Stimulated activated CD8-positive, alpha-beta memory T cell treated with anti-CD3 and anti-CD28 coated beads, Interleukin-15, amount 100 ng/mL, for 1 hour (primary cell): Measurements from ENCODE around the gene ZRANB1.

Source experiments
- DNase-seq: peaks from one replicate; pipeline ENCODE4 v3.0.0-alpha.2; 2020; ENCODE audit warnings: low read depth

Gene ZRANB1

GRCh38 chr10:124994573-124995473 lies 52.9 kb downstream of the ZRANB1 start:
- no peak for DNase-seq

- no peak for DNase-seq
Observed at GRCh38 chr10:124995605-124996004, 53.7 kb downstream of the ZRANB1 start.

GRCh38 chr10:124996127-124996853 lies 54.4 kb downstream of the ZRANB1 start:
- no peak for DNase-seq

- DNase-seq: no peak
Observed at GRCh38 chr10:124996854-124997215, 54.9 kb downstream of the ZRANB1 start.

- DNase-seq: no peak
Observed at GRCh38 chr10:124997306-124997705, 55.4 kb downstream of the ZRANB1 start.

GRCh38 chr10:124997771-124998623 lies 56.1 kb downstream of the ZRANB1 start:
- DNase-seq: no peak

- DNase-seq: no peak
Observed at GRCh38 chr10:124998624-124999291, 56.8 kb downstream of the ZRANB1 start.

GRCh38 chr10:124999433-125000365 lies 57.8 kb downstream of the ZRANB1 start:
- DNase-seq: no peak

GRCh38 chr10:125000366-125001312 lies 58.7 kb downstream of the ZRANB1 start:
- no peak for DNase-seq

- DNase-seq: no peak
Observed at GRCh38 chr10:125001313-125002046, 59.6 kb downstream of the ZRANB1 start.

GRCh38 chr10:125002047-125002422 lies 60.1 kb downstream of the ZRANB1 start:
- no peak for DNase-seq

GRCh38 chr10:125002423-125003145 lies 60.7 kb downstream of the ZRANB1 start:
- DNase-seq: no peak

GRCh38 chr10:125003146-125003900 lies 61.4 kb downstream of the ZRANB1 start:
- DNase-seq: no peak

- no peak for DNase-seq
Observed at GRCh38 chr10:125003901-125004467, 62.1 kb downstream of the ZRANB1 start.

GRCh38 chr10:125004571-125005311 lies 62.8 kb downstream of the ZRANB1 start:
- DNase-seq: no peak
